NCI-H2227 (cell line): ENCODE data around the gene ARL15.

Experiments used
- DNase-seq: peaks from one replicate; lab custom pipeline; 2025; ENCODE audit not compliant: unreplicated experiment; lab: John Stamatoyannopoulos, UW

Gene ARL15

GRCh38 chr5:54162184-54162583 is 148.2 kb downstream of the ARL15 start:
- no peak for DNase-seq

GRCh38 chr5:54160329-54160728 is 150.0 kb downstream of the ARL15 start:
- no peak for DNase-seq

DNA sequence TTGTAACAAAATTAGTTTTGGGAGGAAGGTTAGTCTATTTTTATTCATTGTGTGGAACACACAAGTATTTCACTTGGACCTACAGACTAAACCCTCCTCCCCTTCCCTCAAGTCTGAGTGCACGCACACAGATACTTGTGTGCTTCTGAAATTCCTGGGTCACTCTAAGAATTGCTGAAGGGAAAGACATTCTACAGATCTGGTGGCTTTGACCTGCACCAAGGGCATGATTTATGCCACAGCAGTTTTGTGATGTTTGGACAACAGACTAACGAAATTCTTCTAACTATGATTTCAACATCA is 150.5 kb downstream of the ARL15 start:
- no peak for DNase-seq

DNA sequence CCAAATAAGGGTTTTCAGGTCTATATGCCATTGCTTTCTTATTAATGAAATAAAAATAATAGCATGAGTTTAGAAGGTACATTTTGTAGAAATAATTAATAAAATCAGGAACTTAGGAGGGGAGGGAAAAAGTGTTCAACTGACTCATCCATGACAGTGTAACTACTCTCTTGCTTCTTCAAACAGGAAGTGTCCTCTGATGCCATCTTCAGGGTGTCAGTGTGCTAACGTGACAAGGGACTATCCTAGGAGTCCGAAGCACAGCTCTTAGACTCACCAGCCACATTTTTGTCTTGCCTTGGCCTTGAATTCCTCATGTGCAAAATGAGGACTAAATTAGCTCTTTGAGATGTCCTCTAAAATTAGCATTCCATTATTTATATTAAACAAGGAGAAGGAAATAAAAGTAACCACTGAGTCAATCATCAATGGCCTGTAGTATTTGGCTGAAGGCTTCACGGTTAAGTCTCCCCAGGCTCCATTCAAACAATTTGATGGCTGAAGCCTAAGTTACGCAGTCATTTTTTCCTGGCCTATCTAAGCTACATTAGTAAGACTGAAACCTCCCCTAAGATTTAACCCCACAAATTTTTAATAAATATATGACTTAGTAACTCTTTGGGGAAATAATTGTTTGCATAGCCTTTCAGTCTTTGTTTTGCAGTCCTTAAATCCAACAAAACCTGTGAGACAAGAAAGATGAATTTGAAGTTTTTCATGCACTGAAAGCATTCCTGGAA is 151.1 kb downstream of the ARL15 start:
- DNase-seq: no peak

DNA sequence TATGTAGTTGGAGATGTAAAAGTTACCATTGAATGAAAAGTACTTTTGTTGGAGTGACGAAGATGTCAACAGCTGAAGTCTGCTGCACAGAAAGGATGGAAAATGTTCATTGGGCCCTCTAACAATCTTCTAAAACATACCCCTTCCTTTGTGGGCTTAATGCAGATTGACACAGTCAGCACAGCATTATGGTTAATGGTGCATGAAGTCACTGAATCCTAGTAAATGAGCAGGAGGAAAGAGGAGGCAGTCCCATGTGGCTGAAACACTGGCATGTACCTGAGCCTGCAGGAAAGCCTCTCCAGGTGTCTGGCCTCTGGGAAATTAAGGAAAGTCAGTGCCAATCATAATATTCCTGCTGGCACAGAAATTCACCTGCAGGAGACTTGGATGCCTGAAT is 153.8 kb downstream of the ARL15 start:
- no peak for DNase-seq

DNA sequence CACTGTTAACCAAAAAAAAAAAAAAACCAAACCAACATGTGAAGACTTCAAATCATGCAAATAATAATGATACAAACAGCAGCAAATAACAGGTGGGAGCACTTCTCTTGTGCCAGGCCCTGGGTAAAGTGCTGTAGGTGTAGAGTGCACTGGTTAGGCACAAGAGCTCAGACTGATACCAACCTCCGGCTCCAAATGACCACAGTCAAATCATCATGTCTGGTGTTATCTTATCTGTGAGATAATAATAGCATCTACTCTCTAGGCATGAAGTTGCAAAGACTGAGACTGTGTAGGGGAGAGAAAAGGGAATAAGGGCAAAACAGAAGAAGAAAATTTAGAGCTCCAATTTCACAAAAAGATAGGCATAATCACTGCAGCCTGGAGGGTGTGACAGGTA is 159.5 kb downstream of the ARL15 start:
- no peak for DNase-seq

- no peak for DNase-seq
These were observed 161.5 kb downstream of the ARL15 start for GRCh38 chr5:54148858-54149257.

GRCh38 chr5:54148067-54148845 is 162.1 kb downstream of the ARL15 start:
- DNase-seq: no peak

- DNase-seq: no peak
These were observed 163.5 kb downstream of the ARL15 start for GRCh38 chr5:54146916-54147315.

GRCh38 chr5:54146390-54146789 is 164.0 kb downstream of the ARL15 start:
- DNase-seq: no peak

GRCh38 chr5:54140247-54140840 is 170.0 kb downstream of the ARL15 start:
- no peak for DNase-seq

- no peak for DNase-seq
These were observed 173.6 kb downstream of the ARL15 start for GRCh38 chr5:54136516-54137440.

DNA sequence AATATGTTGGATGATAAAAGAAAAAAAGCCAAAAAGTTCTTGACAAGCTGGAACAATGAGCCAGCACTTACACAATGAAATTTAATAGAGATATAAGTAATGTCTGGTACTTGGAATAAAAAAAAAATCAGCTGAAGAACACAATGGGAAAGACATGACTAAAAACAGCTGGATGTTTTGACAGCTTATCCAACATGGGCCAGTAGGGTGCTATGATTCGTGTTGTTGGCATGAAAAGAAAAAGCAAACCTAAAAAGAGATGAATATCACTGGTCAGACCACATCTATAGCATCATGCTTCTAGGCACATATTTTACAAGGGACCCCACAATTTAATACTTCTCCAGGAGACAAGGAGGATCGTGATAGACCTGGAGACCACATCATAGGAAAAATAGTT is 175.3 kb downstream of the ARL15 start:
- no peak for DNase-seq

DNA sequence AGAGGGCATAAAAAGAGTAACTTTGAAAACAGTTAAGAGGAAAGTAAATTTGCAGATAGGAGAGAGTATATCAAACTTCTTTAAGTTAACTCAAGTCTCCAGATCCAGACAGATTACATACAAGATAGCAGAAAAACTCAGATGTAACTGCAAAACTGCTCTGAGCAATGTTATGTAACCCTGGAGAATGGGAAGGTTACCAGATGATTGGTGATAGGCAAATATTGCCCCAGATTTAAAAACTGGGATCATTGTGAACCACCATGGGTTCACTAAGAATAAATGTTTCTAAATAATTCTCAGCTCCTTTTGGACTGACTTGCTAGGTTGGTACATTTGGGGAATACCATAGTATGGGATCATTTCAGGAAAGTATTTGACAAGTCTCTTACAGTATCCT is 176.5 kb downstream of the ARL15 start:
- DNase-seq: no peak

- no peak for DNase-seq
These were observed 189.9 kb downstream of the ARL15 start for GRCh38 chr5:54120473-54120872.

- DNase-seq: no peak
These were observed 192.4 kb downstream of the ARL15 start for GRCh38 chr5:54117957-54118356.

DNA sequence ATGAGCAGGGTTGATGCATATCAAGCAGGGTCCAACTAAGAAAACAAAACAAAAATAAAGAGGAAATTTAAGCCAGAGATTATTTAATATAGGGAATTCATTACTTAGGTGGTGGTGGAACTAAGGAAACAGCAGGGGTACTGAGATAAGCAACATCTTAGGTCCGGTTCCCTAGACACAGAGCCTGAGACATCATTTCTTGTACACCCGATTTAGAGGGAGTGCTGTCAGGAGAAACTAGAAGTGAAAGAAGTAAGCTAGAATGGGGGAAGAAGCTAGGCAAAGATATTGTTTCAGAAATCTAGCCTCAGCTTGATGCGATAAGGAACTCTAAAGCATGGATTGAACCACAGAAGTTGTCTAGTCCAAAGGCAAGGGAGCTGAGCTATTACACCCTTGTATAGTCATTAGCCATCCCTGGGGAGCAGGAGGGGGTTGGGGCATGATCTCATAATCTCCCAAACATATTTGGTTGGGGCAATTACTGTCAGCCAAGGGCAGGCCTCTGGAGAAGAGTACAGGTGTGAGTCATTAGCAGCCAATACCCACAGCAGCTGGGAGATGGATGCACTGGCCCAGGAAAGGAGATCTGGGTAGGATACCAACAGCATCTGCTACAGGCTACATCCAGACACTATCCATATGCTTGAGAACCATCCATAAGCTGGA is 194.5 kb downstream of the ARL15 start:
- DNase-seq: no peak

- DNase-seq: no peak
These were observed 197.3 kb downstream of the ARL15 start for GRCh38 chr5:54113060-54113459.

DNA sequence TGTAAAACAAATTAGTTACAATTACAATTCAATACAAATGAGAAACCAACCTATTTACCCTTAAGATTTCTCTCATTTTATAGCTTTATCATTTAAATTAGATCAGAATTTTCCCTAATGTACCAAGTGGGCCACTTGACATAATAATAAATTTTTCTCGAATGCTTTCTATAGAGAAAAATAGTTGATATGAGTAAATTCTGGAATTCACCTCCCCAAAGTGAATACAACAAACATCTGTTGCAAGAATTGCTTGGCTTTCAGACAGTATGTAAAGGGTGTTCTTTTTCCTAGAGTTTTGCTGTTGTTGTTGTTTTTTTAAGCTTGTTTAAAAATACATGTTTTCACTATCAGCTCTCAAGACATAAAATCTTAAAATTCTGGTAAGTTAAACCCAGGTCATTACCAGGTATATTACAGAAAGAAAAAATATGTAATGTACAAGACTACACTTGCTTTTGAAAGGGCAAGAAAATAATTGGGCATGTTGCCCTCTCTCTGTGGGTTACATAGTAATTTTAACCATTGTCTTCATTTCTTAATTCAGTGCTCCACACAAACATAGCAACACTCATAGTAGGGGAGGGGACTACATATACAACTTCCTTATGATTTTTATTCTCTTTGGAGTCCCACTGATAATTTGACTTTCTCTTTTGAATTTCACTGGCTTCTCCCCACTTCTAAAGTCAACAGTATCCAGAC is 200.6 kb downstream of the ARL15 start:
- DNase-seq: no peak

GRCh38 chr5:54108136-54108535 is 202.2 kb downstream of the ARL15 start:
- DNase-seq: no peak
